Suprapubic skin (tissue), 4 donors: Measurements from ENCODE around the gene CD8A.
"Not testable (repeated sequence)": the region's sequence is repeated elsewhere in the genome, so short reads cannot be mapped to it uniquely, and the experiment has no call there.

Experiments used
- POLR2A ChIP-seq, 2 donors: fragments of 450-650 bp; IDR thresholded peaks; one replicate each; pipeline ENCODE4 v1.6.1; 2017; ENCODE audit warnings: antibody characterized with exemption in 2 of 2, mild to moderate bottlenecking in 2 of 2, moderate library complexity in 2 of 2
- POLR2AphosphoS5 ChIP-seq, 3 donors: sonication (generic); formaldehyde crosslinking; IDR thresholded peaks; one replicate each; pipeline ENCODE4 v1.6.1; 2017; ENCODE audit warnings: antibody characterized with exemption in 3 of 3

DNA sequence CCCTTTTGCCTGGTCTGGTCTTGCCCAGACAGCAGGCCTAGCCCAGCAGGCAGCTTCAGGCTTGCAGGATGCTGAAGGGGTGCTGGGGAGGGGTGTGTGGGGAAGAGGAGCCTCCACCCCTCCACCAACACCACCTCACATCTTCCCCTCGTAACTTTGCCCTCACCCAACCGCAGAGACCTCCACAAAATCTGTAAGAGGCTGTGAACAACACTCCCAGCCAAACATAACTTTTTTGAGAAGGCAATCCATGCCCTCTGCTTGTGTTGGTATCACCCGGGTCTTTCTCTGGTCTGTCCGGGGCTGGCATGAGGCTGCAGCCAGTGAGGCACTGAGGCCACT lies 44.8 kb upstream of the CD8A start:
- TF ChIP-seq POLR2A, POLR2AphosphoS5 (IDR thresholded peaks at IDR 0.05): not testable (repeated sequence)
